Measurements from ENCODE around the gene POTEI. TPM values are rescaled to one million over a fixed set of nuclear protein-coding genes. Genes with fewer than 3 reads are reported as not detected.
"Not testable (repeated sequence)": the region's sequence is repeated elsewhere in the genome, so short reads cannot be mapped to it uniquely, and the experiment has no call there.

Gene POTEI
- not detected in 2 replicates for polyA plus RNA-seq (2014; cell fraction: cytosol; rRNA removed)
- 0.18 TPM in 1 of 2 replicates, not detected in the other for polyA plus RNA-seq (2014; cell fraction: nucleus; rRNA removed)

GRCh38 chr2:130509228-130509627 lies at the start of gene POTEI:
POTEI (minus strand) TSS chr2:130509328; CDS start chr2:130509235, 93 bp downstream.
- not testable (repeated sequence) for DNase-seq (ENCODE audit: low spot score)

GRCh38 chr2:130556441-130556840 lies 47.3 kb upstream of the POTEI start:
- not testable (repeated sequence) for DNase-seq (ENCODE audit: low spot score)

DNA sequence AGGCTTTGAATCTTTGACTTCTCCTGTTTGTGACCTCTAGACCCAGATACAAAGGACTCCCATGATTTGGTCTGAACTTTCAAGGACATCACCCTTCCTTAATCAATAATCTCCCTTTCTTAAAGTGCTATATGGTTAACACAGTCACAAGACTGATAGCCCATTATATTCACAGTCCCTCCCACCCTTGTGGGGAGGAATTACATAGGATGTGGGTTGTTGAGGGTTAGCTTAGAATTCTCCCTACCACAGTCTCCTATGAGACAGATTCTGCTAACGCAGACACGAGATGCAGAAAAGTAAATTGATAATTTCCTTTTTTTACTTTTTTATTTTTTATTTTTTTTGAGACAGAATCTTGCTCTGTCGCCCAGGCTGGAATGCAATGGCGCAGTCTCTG lies 45.0 kb upstream of the POTEI start:
- not testable (repeated sequence) for DNase-seq (ENCODE audit: low spot score)

DNA sequence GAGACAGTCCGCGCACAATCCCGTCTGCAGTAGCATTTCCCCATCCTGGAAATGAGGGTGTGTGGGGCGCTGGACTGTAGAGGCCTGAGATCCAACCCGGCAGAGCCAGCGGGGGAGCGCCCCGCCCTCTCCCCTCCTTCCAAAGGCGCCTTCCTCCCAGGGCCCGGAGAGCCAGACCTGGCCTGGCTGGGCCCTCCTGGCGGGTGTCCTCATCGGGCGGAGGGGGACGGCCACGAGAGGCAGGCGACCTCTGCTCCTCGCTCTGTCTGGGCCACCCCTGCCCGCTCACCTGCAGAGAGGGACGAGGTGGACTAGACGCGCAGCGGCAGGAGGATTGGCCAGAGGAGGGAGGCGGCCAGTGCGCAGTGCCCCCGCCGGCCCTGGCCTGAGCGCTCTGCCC lies 40.3 kb upstream of the POTEI start:
- not testable (repeated sequence) for DNase-seq (ENCODE audit: low spot score)

- not testable (repeated sequence) for DNase-seq (ENCODE audit: low spot score)
Observed at GRCh38 chr2:130548418-130548817, 39.3 kb upstream of the POTEI start.

- DNase-seq (ENCODE audit: low spot score): not testable (repeated sequence)
Observed at GRCh38 chr2:130544978-130545377, 35.9 kb upstream of the POTEI start.

GRCh38 chr2:130543785-130544528 lies 34.8 kb upstream of the POTEI start:
- not testable (repeated sequence) for DNase-seq (ENCODE audit: low spot score)

GRCh38 chr2:130542789-130543188 lies 33.7 kb upstream of the POTEI start:
- DNase-seq (ENCODE audit: low spot score): not testable (repeated sequence)

DNA sequence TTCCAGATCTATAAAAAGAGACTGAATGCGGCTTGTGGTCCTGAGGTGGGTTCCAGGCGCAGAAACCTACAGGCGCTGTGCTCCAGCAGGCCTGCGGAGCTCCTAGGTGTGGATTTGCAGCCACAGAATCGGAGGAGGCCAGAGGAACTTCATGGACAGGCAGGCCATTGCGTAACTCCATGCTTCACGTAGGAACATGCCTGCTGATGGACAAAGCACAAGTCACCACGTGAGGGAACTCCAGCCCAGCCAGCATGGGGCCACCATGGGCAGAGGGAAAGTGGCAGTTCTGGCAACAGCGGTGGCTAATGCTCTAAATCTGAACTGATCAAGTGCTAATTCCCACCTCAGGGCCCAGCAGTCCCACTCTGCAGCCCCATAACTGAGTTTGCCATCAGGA lies 29.1 kb upstream of the POTEI start:
- not testable (repeated sequence) for DNase-seq (ENCODE audit: low spot score)

DNA sequence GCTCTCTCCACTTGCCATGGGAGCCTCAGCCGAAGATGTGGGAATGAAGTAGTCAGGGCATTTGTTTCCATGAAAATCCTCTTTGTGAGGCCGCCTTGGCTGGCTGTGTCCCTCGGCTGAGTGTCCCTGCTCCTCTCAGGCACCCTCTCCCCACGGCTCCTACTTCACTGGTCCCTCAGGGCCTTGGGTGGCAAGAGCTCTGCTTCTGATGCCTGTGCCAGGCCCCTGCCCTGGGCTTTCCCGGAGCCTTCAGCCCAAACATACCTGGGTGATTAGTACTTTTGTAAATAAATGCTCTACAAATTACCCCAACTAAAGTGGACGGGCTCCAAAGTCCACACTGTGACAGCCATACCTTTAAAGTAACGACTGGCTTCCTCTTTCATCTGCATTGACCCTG lies 27.5 kb upstream of the POTEI start:
- not testable (repeated sequence) for DNase-seq (ENCODE audit: low spot score)

- DNase-seq (ENCODE audit: low spot score): not testable (repeated sequence)
Observed at GRCh38 chr2:130531672-130532071, 22.5 kb upstream of the POTEI start.

- not testable (repeated sequence) for DNase-seq (ENCODE audit: low spot score)
Observed at GRCh38 chr2:130531225-130531624, 22.1 kb upstream of the POTEI start.

DNA sequence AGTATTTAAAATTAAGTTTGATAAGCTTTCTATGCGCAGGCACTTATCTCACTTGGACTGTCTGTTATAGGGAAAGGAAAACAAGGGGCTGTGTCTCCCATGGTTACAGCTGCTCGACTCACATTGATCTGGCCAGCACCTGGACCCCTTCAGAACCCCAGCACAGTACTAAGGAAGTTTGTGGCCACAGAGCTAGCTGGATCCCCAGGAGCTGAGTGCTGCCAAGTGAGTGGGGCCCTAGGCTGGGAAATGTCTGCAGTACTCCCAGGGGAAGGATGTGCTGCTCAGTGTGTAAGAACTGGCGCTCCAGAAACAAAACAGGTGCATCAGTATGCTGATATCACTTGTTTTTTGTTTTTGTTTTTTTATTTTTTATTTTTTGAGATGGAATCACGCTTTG lies 21.1 kb upstream of the POTEI start:
- DNase-seq (ENCODE audit: low spot score): not testable (repeated sequence)

DNA sequence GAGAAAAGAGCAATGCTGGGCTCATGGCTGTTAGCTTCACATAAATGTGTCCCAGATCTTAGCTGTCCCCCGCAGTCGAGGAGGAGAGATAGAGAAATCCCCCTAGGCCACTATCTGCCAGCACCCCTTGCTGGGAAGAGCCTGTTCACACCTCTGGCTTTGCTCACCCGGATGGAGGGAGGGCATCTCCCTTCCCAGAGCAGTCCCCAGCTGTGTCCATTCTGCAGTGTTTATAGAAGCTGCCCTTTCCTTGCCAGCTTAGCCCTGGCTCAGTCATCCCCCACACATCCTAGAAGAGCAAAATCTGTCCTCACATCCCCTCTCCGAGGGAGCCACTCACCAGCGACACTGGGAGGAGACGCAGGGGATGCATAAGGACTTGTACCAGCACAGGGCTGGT lies 20.4 kb upstream of the POTEI start:
- DNase-seq (ENCODE audit: low spot score): not testable (repeated sequence)

- DNase-seq (ENCODE audit: low spot score): not testable (repeated sequence)
Observed at GRCh38 chr2:130527365-130527967, 18.3 kb upstream of the POTEI start.

DNA sequence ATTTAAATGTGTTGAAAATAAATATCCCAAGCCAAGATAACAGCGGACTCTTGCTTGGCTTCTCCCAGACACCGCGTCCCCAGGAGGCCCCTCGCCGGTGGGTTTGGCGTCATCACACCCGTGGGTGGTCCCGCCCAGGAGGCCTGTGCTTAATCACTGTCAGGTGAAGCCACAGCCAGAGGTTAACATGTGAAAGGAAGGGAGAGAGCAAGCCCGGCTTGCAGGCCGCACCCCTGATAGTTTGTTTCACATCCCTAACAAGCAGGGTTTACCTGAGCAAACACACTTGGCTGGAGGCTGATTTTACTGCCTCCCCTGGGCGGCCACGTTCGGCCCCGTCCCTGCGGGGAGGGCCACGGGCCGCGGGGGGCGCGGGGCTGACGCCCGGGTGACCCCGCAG lies 13.3 kb upstream of the POTEI start:
- DNase-seq (ENCODE audit: low spot score): not testable (repeated sequence)

DNA sequence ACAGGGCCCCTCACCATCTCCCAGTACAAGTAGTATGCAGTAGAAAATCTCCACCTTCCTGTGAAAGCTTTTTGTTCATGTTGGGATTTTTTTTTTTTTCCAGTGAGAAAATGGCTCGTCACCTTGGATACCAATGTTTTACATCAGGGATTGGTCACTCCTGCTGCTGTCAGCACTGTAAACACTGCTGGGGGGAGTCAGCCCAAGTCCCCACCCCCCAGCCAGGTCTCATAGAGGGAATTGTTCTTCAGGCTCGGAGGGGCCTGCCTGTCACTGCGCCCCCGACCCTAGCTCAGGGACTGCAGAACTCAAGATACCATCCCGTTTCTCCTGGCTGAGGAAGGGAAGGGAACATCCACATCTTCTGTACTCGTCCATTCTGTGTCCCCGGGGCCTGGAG lies 11.9 kb upstream of the POTEI start, which contains the start of gene CFC1B:
Gene CFC1B, plus strand, starts transcription at position 231 of the 400 bp plus-strand sequence. CDS start 263 bp downstream, outside the sequence.
- not testable (repeated sequence) for DNase-seq (ENCODE audit: low spot score)

GRCh38 chr2:130518516-130519106 lies 9.5 kb upstream of the POTEI start:
- DNase-seq (ENCODE audit: low spot score): not testable (repeated sequence)

- not testable (repeated sequence) for DNase-seq (ENCODE audit: low spot score)
Observed at GRCh38 chr2:130511747-130512451, 2.8 kb upstream of the POTEI start.

DNA sequence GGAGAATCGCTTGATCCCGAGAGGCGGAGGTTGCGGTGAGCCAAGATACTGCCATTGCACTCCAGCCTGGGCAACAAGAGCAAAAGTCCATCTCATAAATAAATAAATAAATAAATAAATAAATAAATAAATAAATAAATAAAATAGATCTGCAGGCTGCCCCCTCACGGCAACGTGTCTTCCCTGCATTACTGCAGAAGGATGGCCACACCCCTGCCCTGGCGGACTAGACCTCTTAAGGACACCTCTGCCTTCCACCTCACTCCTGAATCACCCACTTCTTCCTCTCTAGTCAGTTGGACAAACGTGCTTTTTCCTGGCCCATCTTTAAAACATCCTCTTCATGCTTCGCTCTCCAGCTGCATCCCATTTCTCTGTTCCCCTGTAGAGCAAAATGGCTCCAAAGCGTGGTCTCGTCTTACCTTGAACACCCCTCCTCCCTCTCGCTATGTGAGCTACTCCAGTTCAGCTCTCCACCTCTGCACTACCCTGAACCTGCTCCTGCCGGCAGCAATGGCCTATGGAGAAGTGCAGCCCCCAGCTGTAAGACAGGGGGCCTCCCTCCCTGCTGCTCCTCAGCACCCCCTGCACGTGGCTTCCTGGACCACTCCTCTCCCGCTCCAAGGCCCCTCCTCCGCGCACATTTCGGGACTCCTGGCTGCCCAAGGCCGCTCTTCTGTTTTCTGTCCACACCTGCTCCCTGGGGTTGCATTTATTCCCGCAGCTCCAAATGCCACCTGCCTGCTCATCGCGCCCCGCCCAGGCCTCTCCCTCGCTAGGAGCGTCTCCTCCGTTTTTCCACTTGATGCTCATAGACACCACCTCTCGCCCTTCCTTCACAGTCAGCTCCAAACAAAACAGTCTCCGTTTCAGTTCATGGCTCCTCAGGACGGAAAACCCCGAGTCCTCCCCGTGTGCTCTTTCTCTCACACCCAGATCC lies 1.9 kb upstream of the POTEI start:
- not testable (repeated sequence) for DNase-seq (ENCODE audit: low spot score)
